Adrenal gland (tissue), 12 donors: ENCODE data around the gene KCNMB1. TPM values are rescaled to one million over a fixed set of nuclear protein-coding genes. Genes with fewer than 3 reads are reported as not detected.

Experiments
- DNase-seq, 7 donors: peaks; one replicate each; pipeline ENCODE4 v3.0.0-alpha.2; 2019 to 2020
- H3K27ac ChIP-seq, 5 donors: fragments of 200-600 bp; sonication (generic) in 4 of 5; 1 replicate in 3 of 5; 2 replicates in 2 of 5; pipeline versions ENCODE4 v1.5.1 to v1.8.0; 2016 to 2020; ENCODE audit warnings: mild to moderate bottlenecking in 1 of 5
- H3K27me3 ChIP-seq: fragments of 200-600 bp; 2 replicates; pipeline ENCODE4 v1.8.0; 2021
- H3K36me3 ChIP-seq, 2 donors: fragments of 200-600 bp; replicated peaks in 1 of 2; 1 replicate in 1 of 2; 2 replicates in 1 of 2; pipeline versions ENCODE4 v1.5.1 to v1.8.0; 2018 to 2022
- H3K4me1 ChIP-seq, 2 donors: fragments of 200-600 bp; replicated peaks in 1 of 2; 1 replicate in 1 of 2; 2 replicates in 1 of 2; pipeline versions ENCODE4 v1.5.1 to v1.8.0; 2018 to 2021
- H3K4me3 ChIP-seq, 4 donors: fragments of 200-600 bp; sonication (generic) in 3 of 4; one replicate each; pipeline ENCODE4 v1.5.1; 2016 to 2018
- H3K9me3 ChIP-seq, 3 donors: fragments of 200-600 bp; sonication (generic) in 1 of 3; replicated peaks in 1 of 3; 1 replicate in 2 of 3; 2 replicates in 1 of 3; pipeline versions ENCODE4 v1.5.1 to v1.8.0; 2016 to 2021
- CTCF ChIP-seq, 6 experiments: fragments of 450-650 bp in 4 of 6; fragments of 200-600 bp in 2 of 6; sonication (generic) in 1 of 6; IDR thresholded peaks; 1 replicate in 5 of 6; 2 replicates in 1 of 6; pipeline versions ENCODE4 v1.5.1 to v1.8.0; 2016 to 2021; ENCODE audit warnings: antibody characterized with exemption in 6 of 6, mild to moderate bottlenecking in 2 of 6, moderate library complexity in 1 of 6
- POLR2A ChIP-seq, 2 donors: fragments of 450-650 bp; IDR thresholded peaks; one replicate each; pipeline ENCODE4 v1.6.1; 2017; ENCODE audit warnings: antibody characterized with exemption in 2 of 2, mild to moderate bottlenecking in 2 of 2, moderate library complexity in 1 of 2
- WGBS, 4 donors: extraction: QIAGEN DNeasy Blood & Tissue Kit in 2 of 4; methylation state at CpG; one replicate each; pipeline versions ENCODE4 v1.1.5 to v1.1.7; 2013 to 2017; 5-methylcytosine and 5-hydroxymethylcytosine counted together
- intact Hi-C, 2 donors: fragments of 100-400 bp; cut with DNase I; formaldehyde crosslinking; loops; one replicate each; pipeline versions ENCODE4 v1.14.1 to v1.15.0; 2022 to 2023
- polyA plus RNA-seq, 3 donors: library from polyadenylated mRNA; stranded (reverse); fragments of 200-250 nt in 2 of 3; fragments of 350-450 nt in 1 of 3; fragmentation: Illumina TruSeq in 1 of 3; extraction: RNeasy Lipid Tissue Mini Kit (QIAGEN cat#74804) in 1 of 3; gene quantifications; one replicate each; pipeline ENCODE4 v1.2.3, GENCODE V29; 2013 to 2014
- total RNA-seq, 9 donors: library from RNA; depleted of rRNA in 4 of 9; stranded (reverse); fragments of >200 nt in 4 of 9; fragments of 120-200 nt in 1 of 9; fragmentation: NEBNext Ultra II Directional in 1 of 9; extraction: Animal tissue kit (Norgen Biotek cat#: 25700) in 1 of 9; gene quantifications; one replicate each; pipeline versions ENCODE4 v1.1.0 to v1.2.4, GENCODE V29; 2013 to 2023
- donor health status: healthy with polysubstance abuse.
- donor health status: Bipolar disorder and iron deficiency.
- donor health status: DM: yes; HTN: yes; CAD: no.
- donor health status: DM: no; HTN: no; CAD: no.
- donor health status: DM: no; HTN: no; CAD: no.
- donor health status: DM: yes; HTN: yes; CAD: no.

KCNMB1 gene
- total and polyA plus RNA-seq, 12 donors = 0.11 to 3.2 (median 0.89) TPM

GRCh38 chr5:170334626-170335025 lies 54.5 kb downstream of the KCNMB1 start:
- TF ChIP-seq POLR2A (IDR thresholded peaks at IDR 0.05) (no peak), CTCF (IDR thresholded peaks at IDR 0.05) (no peak)
- intact Hi-C loops = no loop called here
- Histone ChIP-seq H3K36me3 (no peaks in the 10 kb centered on the region), H3K27me3 (no peaks in the 10 kb centered on the region), H3K4me3 (no peak overlapping the region), H3K27ac (no peak overlapping the region), H3K9me3 (no peaks in the 10 kb centered on the region), H3K4me1 (no peaks in the 10 kb centered on the region)
- 65 to 79% (median 76%) methylated on average over 5 of the region's 5 CpGs for WGBS, 4 donors
- no peak for DNase-seq

DNA sequence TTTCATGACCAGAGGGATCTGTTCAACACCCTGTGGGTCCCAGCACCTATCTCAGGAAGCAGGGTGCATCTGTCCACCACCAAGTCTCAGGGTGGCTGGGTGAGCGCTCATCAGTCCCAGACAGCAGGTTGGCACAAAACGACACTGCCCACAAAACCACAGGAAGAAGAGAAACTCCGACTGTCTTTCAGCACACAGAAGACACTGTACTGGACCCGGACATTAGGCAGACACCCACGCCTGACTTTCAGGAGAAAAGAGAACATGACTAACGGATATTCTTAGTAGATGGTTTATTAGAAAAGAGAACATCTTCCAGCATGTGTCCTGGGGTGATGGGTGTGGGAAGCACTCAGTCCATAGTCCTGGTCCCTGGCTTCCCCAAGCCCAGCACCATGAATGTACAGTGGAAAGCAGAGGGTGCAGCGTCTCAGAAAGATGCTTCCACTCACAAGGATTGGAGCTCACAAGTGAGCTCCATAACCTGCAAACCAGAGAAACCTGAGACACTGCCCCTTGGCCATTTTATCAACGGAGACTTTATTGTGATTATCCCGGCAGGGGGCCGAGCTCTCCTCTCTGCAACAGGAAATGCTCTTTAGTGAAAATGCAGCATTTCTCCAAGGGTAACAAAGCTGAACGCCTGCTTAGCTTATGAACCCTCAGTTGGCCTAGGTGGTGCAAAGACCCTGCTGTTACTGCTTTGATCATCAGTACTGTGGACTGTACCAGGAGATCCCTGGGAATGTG lies 55.8 kb downstream of the KCNMB1 start:
- H3K9me3 ChIP-seq = no peaks in the 10 kb centered on the region
- TF ChIP-seq CTCF (IDR thresholded peaks at IDR 0.05) (no peak), POLR2A (IDR thresholded peaks at IDR 0.05) (no peak)
- peak in 3 of 7 donors; percentile 27 to 62 (median 35) for DNase-seq
- no peaks in the 10 kb centered on the region for H3K4me1 ChIP-seq
- H3K27me3 ChIP-seq = no peaks in the 10 kb centered on the region
- H3K27ac ChIP-seq = peak overlapping the region in 2 of 5 donors; percentile 17 to 63
- no peak overlapping the region for H3K4me3 ChIP-seq
- 48 to 64% (median 56%) methylated on average over 7 to 11 of the region's 11 CpGs for WGBS, 4 donors
- no peaks in the 10 kb centered on the region for H3K36me3 ChIP-seq
- intact Hi-C loops = no loop called here

DNA sequence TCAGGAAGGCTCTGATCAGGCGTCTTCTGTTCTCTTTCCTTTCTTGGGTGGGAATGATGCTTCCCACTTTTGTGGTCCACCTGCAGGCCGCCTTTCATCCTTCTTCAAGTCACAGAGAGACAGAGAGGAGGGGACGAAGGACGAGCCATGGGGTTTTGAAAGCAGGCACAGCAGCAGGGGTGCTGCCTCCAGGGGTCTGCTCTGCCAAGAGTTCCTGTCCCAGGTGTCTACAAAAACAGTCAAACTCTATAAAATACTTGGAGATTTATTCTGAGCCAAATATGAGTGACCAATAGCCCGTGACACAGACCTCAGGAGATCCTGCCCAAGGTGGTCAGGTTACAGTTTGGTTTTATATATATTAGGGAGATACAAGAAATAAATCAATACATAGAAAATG lies 57.1 kb downstream of the KCNMB1 start:
- no peak for TF ChIP-seq POLR2A (IDR thresholded peaks at IDR 0.05)
- TF ChIP-seq CTCF (IDR thresholded peaks at IDR 0.05) = no peak
- Histone ChIP-seq H3K27me3 (no peaks in the 10 kb centered on the region), H3K9me3 (no peaks in the 10 kb centered on the region), H3K27ac (peak overlapping the region in 1 of 5 donors; percentile 68), H3K4me3 (no peak overlapping the region), H3K4me1 (no peaks in the 10 kb centered on the region), H3K36me3 (no peaks in the 10 kb centered on the region)
- intact Hi-C loops = no loop called here
- DNase-seq = no peak
- WGBS, 4 donors = 86 to 97% (median 90%) methylated on average over 5 of the region's 5 CpGs

DNA sequence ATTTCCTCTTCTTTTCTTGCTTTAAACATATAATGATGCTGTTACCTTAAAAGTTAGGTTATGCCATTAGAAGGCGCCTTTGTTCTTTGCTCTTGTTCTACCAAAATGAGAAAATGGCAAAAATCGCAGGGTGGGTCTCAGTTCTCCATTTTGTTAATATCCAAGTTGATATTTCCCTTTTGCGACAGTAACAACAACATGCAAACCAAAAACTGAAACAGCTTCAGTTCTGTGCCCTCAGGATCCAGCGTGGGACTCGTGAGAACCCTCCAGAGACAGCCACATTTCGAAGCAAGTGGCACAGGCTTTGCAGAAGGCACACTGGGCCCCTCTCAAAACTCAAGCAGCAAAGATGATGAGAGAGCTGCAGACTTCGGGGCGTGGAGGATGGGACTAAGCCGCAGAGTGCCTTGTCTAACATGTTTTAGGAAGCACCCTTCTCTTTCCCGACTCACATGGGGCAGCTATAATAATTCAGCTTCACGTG lies 58.6 kb downstream of the KCNMB1 start:
- H3K36me3 ChIP-seq = no peaks in the 10 kb centered on the region
- 60 to 66% (median 64%) methylated on average over 11 of the region's 11 CpGs for WGBS, 4 donors
- no peaks in the 10 kb centered on the region for H3K9me3 ChIP-seq
- no peaks in the 10 kb centered on the region for H3K4me1 ChIP-seq
- H3K27me3 ChIP-seq = no peaks in the 10 kb centered on the region
- H3K4me3 ChIP-seq = peak overlapping the region in 1 of 4 donors; percentile 9
- peak overlapping the region in 3 of 5 donors; percentile 28 to 84 (median 67) for H3K27ac ChIP-seq
- TF ChIP-seq CTCF (IDR thresholded peaks at IDR 0.05) (no peak), POLR2A (IDR thresholded peaks at IDR 0.05) (no peak)
- intact Hi-C loops = no loop called here
- DNase-seq = no peak
